Hepatocyte (in vitro differentiated cells): ENCODE measurements around the gene EGF.

Source experiments
- EZH2 ChIP-seq: fragments of 200-600 bp; sonication (generic); IDR thresholded peaks from 2 replicates; pipeline ENCODE4 v1.6.1; 2016; ENCODE audit warnings: antibody characterized with exemption, mild to moderate bottlenecking, borderline replicate concordance
- TF ChIP-seq, protein P1 (sequence below): fragments of 200-600 bp; sonication (generic); IDR thresholded peaks from 2 replicates; pipeline ENCODE4 v1.5.1; 2016; ENCODE audit warnings: antibody characterized with exemption, mild to moderate bottlenecking; ENCODE audit not compliant: poor library complexity

DNA sequence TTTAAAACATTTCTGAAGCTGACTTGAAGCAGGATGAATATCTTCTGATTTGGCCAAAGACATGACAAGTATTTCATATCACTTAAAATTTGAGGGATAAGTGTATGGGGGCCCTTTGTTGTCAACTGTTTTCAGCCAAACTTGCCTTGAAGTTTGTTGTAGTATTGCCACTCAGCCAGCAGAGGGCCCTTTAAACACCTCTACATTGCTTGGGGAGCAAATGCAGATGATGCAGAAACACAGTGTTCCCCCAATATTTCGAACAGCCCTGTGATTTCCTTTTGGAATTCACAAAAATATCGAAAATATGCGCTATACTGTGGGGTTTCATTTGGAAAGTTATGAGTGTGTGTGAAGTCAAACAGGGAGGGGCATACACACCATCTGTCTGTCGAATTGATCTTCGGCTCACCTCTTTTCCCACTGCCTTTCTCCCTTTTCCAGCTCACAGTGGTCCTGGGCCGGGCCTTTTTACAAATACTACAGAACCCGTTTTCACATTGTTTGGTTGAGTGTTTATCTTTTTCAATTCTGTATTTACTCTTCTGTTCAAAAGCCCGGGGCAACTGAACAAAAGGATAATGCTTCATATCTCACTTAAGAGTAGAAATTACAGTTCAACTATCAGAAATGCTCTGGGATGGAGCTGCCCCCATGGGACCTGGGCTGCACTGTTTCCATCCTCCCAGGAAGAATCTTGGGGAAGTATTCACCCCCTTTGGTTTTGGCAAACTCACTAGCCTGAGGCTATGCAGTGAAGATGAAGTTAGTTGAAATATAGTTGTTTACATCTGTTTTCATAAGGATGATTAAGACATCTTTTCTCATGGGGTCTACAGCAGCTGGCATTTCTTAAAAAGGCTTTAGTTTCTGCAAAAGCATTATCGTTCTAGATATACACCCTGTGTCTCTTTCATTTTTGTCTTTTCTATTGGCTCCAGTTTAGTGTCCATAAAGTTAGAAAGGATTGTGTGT is 137.6 kb downstream of the EGF start:
- TF ChIP-seq, protein P1, sequence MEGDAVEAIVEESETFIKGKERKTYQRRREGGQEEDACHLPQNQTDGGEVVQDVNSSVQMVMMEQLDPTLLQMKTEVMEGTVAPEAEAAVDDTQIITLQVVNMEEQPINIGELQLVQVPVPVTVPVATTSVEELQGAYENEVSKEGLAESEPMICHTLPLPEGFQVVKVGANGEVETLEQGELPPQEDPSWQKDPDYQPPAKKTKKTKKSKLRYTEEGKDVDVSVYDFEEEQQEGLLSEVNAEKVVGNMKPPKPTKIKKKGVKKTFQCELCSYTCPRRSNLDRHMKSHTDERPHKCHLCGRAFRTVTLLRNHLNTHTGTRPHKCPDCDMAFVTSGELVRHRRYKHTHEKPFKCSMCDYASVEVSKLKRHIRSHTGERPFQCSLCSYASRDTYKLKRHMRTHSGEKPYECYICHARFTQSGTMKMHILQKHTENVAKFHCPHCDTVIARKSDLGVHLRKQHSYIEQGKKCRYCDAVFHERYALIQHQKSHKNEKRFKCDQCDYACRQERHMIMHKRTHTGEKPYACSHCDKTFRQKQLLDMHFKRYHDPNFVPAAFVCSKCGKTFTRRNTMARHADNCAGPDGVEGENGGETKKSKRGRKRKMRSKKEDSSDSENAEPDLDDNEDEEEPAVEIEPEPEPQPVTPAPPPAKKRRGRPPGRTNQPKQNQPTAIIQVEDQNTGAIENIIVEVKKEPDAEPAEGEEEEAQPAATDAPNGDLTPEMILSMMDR: peak; percentile 74
- no peak for TF ChIP-seq EZH2
